Measurements from ENCODE around the gene CERT1.
A peak's percentile ranks its signal among the peaks of the same experiment; 100 is the strongest.
"Not testable (repeated sequence)": the region's sequence is repeated elsewhere in the genome, so short reads cannot be mapped to it uniquely, and the experiment has no call there.

The CERT1 gene

GRCh38 chr5:75348241-75348640 is 163.2 kb downstream of the CERT1 start:
- no peak for DNase-seq (ENCODE audit: low read depth)

- DNase-seq (ENCODE audit: low read depth) = no peak
Measured at GRCh38 chr5:75342836-75343235, 168.6 kb downstream of the CERT1 start.

DNA sequence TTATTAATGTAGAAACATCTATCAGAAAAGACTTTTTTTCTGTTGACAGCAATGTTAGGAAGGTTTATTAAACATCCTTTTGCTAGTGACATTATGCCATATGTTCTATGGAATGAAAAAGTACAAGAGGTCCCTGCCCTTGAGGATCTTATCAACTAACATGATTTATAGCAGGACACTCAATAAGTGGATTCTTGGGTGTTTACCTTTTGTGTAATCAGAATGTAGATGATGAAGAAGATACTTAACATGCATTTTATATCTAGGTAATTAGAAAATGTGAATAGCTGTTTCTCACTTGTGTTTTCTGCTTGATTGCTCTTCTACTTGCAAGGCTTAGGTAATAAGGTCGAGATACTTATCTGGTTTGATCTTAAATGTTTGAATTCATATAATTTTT is 169.5 kb downstream of the CERT1 start:
- DNase-seq (ENCODE audit: low read depth) = no peak

DNA sequence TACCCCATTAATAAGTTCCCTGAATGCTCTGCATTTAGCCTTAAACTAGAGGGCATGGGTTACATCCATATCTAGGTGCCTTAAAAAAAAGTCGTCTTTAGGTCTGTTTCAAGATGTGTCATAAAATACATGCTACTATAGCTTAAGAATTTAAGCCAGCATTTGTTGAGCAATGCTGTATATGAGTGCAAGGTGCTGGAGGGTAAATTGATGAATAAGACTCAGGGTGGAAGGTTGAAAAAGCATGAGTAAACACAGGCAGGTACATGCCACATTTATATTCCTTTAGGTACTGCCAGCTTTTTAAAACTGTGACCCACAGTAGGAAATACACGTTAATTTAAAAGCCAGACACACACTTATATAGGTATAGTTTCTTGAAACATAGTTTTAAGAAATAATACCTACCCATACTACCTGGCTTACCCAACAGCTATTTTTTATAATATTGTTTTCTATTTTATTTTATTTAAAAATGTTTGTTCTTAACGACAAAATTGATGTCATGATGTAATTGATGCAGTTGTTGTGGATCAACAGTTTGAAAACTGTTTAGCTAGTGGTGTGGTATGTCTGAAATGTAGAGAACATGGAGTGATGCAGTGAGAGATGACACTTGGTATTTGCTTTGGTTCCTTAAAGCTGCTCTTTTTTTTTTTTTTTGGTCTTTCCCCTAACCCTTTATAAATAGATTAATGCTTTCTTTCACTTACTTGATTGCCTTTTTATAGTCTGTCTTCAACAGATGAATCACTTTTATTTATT is 170.5 kb downstream of the CERT1 start:
- DNase-seq (ENCODE audit: low read depth) = no peak

GRCh38 chr5:75338408-75338807 is 173.0 kb downstream of the CERT1 start:
- no peak for DNase-seq (ENCODE audit: low read depth)

DNA sequence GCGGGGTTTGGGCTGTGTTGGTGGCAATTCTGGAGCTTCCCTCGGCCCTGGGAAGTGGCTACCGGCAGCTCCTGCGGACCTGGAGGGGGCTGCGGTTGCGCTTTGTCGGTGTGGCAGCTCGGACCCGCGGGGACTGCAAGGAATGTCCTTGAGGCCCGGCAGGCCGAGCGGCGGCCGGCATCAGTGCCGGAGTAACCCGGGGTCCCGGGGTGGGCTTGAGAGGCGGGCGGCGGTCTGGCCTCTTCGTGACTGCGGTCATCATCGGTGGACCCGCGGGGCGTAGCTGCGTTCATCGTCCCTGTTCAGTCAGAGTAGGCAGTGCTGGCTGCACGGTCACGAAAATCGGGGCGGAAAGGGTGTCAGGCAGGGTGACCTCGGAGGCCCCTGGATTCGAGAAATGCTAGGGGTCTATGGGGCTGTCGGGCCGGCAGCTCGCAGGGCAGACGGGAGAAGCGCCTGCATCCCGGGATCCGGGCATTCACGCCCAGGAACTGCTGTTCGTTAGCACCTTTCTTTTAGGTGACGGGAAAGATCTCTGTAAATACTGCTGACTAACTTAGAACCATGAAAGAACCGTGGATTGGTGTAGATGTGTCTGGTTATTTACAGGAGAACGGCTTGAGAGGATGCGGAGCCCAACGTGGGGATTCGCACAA is 173.9 kb downstream of the CERT1 start:
- peak; percentile 4 for DNase-seq (ENCODE audit: low read depth)

GRCh38 chr5:75336615-75337336 is 174.7 kb downstream of the CERT1 start, which contains the start of gene HMGCR:
TSS of gene HMGCR (plus strand) at chr5:75337220. CDS start at chr5:75342606, 5,386 bp downstream.
- peak; percentile 94 for DNase-seq (ENCODE audit: low read depth)

DNA sequence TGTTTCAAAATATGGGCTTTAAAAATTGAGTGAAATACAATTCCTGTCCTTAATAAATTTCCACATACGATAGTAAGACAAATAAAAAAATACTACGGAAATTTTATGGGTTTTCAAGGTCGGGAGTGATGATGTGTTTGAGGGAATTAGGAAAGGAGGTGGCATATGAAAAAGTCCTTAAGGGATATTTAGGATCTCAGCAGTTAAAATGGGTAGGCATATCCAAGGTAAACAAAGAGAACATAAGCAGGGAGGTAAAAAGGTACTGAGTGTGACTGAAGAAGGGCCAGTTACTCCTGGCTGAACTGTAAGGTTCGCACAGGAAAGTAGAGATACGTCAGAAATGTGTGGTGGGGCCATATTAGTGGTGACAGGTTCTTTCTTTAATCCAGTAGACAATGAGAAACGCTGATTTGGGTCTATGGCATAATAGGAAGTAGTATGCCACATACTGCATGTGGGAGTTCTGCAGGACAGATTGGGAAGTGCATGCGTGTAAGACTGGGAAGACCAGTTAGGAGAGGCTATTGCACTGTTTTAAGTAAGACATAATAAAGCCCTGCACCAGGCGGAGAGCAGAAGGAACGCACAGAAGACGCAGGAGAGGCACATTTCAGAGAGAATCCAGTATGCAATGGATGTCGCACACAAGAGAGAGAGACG is 175.3 kb downstream of the CERT1 start:
- DNase-seq (ENCODE audit: low read depth) = no peak

- no peak for DNase-seq (ENCODE audit: low read depth)
Measured at GRCh38 chr5:75335486-75335885, 175.9 kb downstream of the CERT1 start.

DNA sequence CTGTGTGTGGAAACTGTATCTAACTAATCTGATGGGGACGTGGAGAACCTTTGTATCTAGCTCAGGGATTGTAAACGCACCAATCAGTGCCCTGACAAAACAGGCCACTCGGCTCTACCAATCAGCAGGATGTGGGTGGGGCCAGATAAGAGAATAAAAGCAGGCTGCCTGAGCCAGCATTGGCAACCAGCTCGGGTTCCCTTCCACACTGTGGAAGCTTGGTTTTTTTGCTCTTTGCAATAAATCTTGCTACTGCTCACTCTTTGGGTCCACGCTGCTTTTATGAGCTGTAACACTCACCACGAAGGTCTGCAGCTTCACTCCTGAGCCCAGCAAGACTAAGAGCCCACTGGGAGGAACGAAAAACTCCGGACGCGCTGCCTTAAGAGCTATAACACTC is 177.0 kb downstream of the CERT1 start:
- not testable (repeated sequence) for DNase-seq (ENCODE audit: low read depth)

- DNase-seq (ENCODE audit: low read depth) = not testable (repeated sequence)
Measured at GRCh38 chr5:75333759-75334158, 177.7 kb downstream of the CERT1 start.

DNA sequence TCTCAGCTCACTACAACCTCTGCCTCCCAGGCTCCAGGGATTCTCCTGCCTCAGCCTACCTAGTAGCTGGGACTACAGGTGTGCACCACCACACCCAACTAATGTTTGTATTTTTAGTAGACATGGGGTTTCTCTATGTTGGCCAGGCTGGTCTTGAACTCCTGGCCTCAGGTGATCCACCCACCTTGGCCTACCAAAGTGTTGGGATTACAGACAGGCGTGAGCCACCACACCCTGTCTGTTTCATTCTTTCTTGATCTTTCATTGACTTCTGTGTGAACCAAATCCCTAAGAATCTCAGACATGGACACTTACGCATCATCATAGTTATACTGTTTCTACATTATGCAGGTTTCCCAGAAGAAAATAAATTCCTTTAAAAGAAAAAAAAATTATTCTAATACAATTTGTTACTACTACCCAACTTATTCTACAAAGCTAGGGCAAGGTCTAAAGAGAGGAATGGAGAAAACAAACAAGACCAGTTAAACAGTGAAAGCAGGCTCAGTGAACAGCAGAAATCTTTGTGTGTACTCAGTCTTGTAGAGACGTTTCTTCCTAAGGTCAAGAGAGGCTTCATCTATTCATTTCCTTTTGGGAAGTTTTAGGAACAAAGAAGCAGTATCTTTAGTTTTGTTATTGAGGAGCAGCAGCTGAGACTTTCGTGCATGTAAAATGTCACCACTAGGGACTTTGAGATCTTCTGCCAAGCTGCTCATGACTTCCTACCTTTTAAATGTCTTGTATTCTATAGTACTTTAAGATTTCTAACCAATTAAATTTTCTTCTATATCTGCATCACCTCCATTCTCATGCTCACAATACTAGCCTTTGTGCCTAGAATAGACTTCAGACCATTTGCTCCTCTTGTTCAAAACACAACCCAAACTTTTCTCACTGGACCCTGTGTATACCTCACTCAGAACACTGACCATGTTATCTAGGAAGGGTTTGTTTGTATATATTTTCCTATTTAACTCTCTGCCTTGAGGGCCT is 180.0 kb downstream of the CERT1 start:
- DNase-seq (ENCODE audit: low read depth) = no peak

DNA sequence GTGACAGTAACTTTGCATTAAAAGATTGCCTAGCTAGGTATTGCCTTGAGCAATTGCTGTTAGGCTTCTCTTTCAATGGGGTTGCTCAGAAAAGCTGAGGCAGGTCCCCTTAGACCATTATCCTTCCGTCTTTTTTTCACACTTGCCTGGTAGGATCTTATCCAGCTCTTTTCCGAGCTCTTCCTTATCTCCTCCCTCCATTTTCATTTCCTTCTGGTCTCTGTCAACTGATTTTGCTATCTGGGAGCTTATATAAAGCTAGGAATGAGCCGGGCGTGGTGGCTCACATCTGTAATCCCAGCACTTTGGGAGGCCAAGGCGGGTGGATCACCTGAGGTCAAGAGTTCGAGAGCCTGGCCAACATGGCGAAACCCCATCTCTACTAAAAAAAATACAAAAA is 181.0 kb downstream of the CERT1 start:
- DNase-seq (ENCODE audit: low read depth) = no peak
